HEK293 (cell line): Measurements from ENCODE around the gene OR6K3.

ENCODE experiments used
- CTCF ChIA-PET: fragments of 350-600 bp; formaldehyde crosslinking; extraction: SDS; loops from one replicate; lab custom pipeline; 2021; ENCODE audit warnings: antibody characterized with exemption; lab: Yijun Ruan, JAX
- POLR2A ChIA-PET: fragments of 300-600 bp; formaldehyde crosslinking; extraction: SDS; loops from one replicate; lab custom pipeline; 2020; ENCODE audit warnings: antibody characterized with exemption, inconsistent platforms; lab: Yijun Ruan, JAX
- H3K27ac ChIP-seq: fragments of 200-500 bp; sonication (Bioruptor generic); 2 replicates; pipeline ENCODE4 v1.5.1; 2014; ENCODE audit warnings: low read depth, low read length, control low read depth, inconsistent platforms; ENCODE audit errors: extremely low read depth
- H3K36me3 ChIP-seq, 2 experiments: fragments of 200-500 bp in 1 of 2; sonication (Bioruptor generic) in 1 of 2; 1 replicate in 1 of 2; 2 replicates in 1 of 2; pipeline ENCODE4 v1.5.1; 2014 to 2017; ENCODE audit warnings: inconsistent platforms in 2 of 2, low read length in 2 of 2; ENCODE audit not compliant: control insufficient read depth in 2 of 2, insufficient read depth in 1 of 2
- H3K4me1 ChIP-seq: fragments of 200-500 bp; sonication (Bioruptor generic); 2 replicates; pipeline ENCODE4 v1.5.1; 2014; ENCODE audit warnings: mild to moderate bottlenecking, low read length, inconsistent platforms; ENCODE audit not compliant: control insufficient read depth, insufficient read depth
- H3K4me3 ChIP-seq: 2 replicates; pipeline ENCODE4 v1.5.1; 2011; ENCODE audit warnings: low read depth, mild to moderate bottlenecking, control low read depth, low read length, moderate library complexity
- H3K9me3 ChIP-seq: fragments of 200-500 bp; sonication (Bioruptor generic); 2 replicates; pipeline ENCODE4 v1.5.1; 2014; ENCODE audit warnings: low read depth, low read length, inconsistent platforms; ENCODE audit not compliant: control insufficient read depth, insufficient read depth
- AEBP2 ChIP-seq: fragments of 450-650 bp; formaldehyde crosslinking; IDR thresholded peaks from 2 replicates; pipeline ENCODE4 v1.5.1; 2016; ENCODE audit warnings: missing biosample characterization, missing genetic modification characterization, borderline replicate concordance
- HOXC10 ChIP-seq: sonication (generic); formaldehyde crosslinking; IDR thresholded peaks from 2 replicates; pipeline ENCODE4 v1.8.1; 2023; ENCODE audit warnings: mild to moderate bottlenecking, missing genetic modification reagents
- KLF1 ChIP-seq: fragments of 450-650 bp; formaldehyde crosslinking; IDR thresholded peaks from 2 replicates; pipeline ENCODE4 v1.5.1; 2016; ENCODE audit warnings: missing biosample characterization, missing genetic modification characterization
- KLF17 ChIP-seq: fragments of 450-650 bp; formaldehyde crosslinking; IDR thresholded peaks from 2 replicates; pipeline ENCODE4 v1.5.1; 2016; ENCODE audit warnings: missing biosample characterization, missing genetic modification characterization
- PATZ1 ChIP-seq: fragments of 450-650 bp; formaldehyde crosslinking; IDR thresholded peaks from 2 replicates; pipeline ENCODE4 v1.5.1; 2016; ENCODE audit warnings: missing biosample characterization, missing genetic modification characterization
- REST ChIP-seq: fragments of 450-650 bp; formaldehyde crosslinking; IDR thresholded peaks from 2 replicates; pipeline ENCODE4 v1.5.1; 2016; ENCODE audit warnings: missing biosample characterization, missing genetic modification characterization
- SP2 ChIP-seq: fragments of 450-650 bp; formaldehyde crosslinking; IDR thresholded peaks from 2 replicates; pipeline ENCODE4 v1.5.1; 2016; ENCODE audit warnings: missing biosample characterization, missing genetic modification characterization
- WT1 ChIP-seq: fragments of 450-650 bp; formaldehyde crosslinking; IDR thresholded peaks from 2 replicates; pipeline ENCODE4 v1.5.1; 2016; ENCODE audit warnings: missing biosample characterization, missing genetic modification characterization
- ZBTB20 ChIP-seq: fragments of 450-650 bp; formaldehyde crosslinking; IDR thresholded peaks from 2 replicates; pipeline ENCODE4 v1.5.1; 2016; ENCODE audit warnings: missing biosample characterization, missing genetic modification characterization
- ZBTB6 ChIP-seq: fragments of 450-650 bp; formaldehyde crosslinking; IDR thresholded peaks from 2 replicates; pipeline ENCODE4 v1.5.1; 2017; ENCODE audit warnings: missing biosample characterization, missing genetic modification characterization
- ZNF2 ChIP-seq: fragments of 450-650 bp; formaldehyde crosslinking; IDR thresholded peaks from 2 replicates; pipeline ENCODE4 v1.5.1; 2016; ENCODE audit warnings: missing biosample characterization, missing genetic modification characterization
- ZNF223 ChIP-seq: fragments of 450-650 bp; formaldehyde crosslinking; IDR thresholded peaks from 2 replicates; pipeline ENCODE4 v1.5.1; 2016; ENCODE audit warnings: missing biosample characterization, missing genetic modification characterization
- ZNF280D ChIP-seq: fragments of 450-650 bp; formaldehyde crosslinking; IDR thresholded peaks from 2 replicates; pipeline ENCODE4 v1.5.1; 2016; ENCODE audit warnings: missing biosample characterization, missing genetic modification characterization
- ZNF501 ChIP-seq: fragments of 450-650 bp; formaldehyde crosslinking; IDR thresholded peaks from 2 replicates; pipeline ENCODE4 v1.5.1; 2016; ENCODE audit warnings: missing biosample characterization, missing genetic modification characterization
- ZNF514 ChIP-seq: fragments of 450-650 bp; formaldehyde crosslinking; IDR thresholded peaks from 2 replicates; pipeline ENCODE4 v1.5.1; 2016; ENCODE audit warnings: missing biosample characterization, missing genetic modification characterization
- ZNF571 ChIP-seq: fragments of 450-650 bp; formaldehyde crosslinking; IDR thresholded peaks from 2 replicates; pipeline ENCODE4 v1.5.0; 2017; ENCODE audit warnings: missing biosample characterization, missing genetic modification characterization
- ZNF629 ChIP-seq: fragments of 450-650 bp; formaldehyde crosslinking; IDR thresholded peaks from 2 replicates; pipeline ENCODE4 v1.5.1; 2017; ENCODE audit warnings: missing biosample characterization, missing genetic modification characterization
- ZNF660 ChIP-seq: fragments of 450-650 bp; IDR thresholded peaks from 2 replicates; pipeline ENCODE4 v1.5.1; 2018; ENCODE audit warnings: missing biosample characterization, mild to moderate bottlenecking, missing genetic modification characterization
- ZNF664 ChIP-seq: fragments of 450-650 bp; formaldehyde crosslinking; IDR thresholded peaks from 2 replicates; pipeline ENCODE4 v1.5.1; 2016; ENCODE audit warnings: missing biosample characterization, missing genetic modification characterization
- ZNF670 ChIP-seq: fragments of 450-650 bp; formaldehyde crosslinking; IDR thresholded peaks from 2 replicates; pipeline ENCODE4 v1.5.1; 2016; ENCODE audit warnings: missing biosample characterization, missing genetic modification characterization, low read depth

OR6K3 gene

GRCh38 chr1:158675563-158676323 lies 44.8 kb downstream of the OR6K3 start:
- no peaks in the 10 kb centered on the region for H3K4me1 ChIP-seq
- ChIA-PET CTCF (no interaction called here), POLR2A (no interaction called here)
- H3K9me3 ChIP-seq = no peaks in the 10 kb centered on the region
- TF ChIP-seq PATZ1 (no peak), ZNF223 (no peak), ZBTB6 (tag by site-specific recombination) (no peak), ZNF629 (tag by site-specific recombination) (no peak), ZNF280D (tag by site-specific recombination) (no peak), ZNF571 (tag by site-specific recombination) (no peak), ZNF670 (tag by site-specific recombination) (no peak), KLF17 (tag by site-specific recombination) (no peak), ZNF501 (tag by site-specific recombination) (no peak), AEBP2 (tag by site-specific recombination) (no peak), ZNF664 (tag by site-specific recombination) (no peak), ZNF2 (no peak), ZBTB20 (tag by site-specific recombination) (no peak), HOXC10 (no peak), REST (tag by site-specific recombination) (no peak), ZNF660 (tag by site-specific recombination) (no peak), KLF1 (tag by site-specific recombination) (no peak), WT1 (tag by site-specific recombination) (no peak), SP2 (no peak), ZNF514 (tag by site-specific recombination) (no peak)
- H3K4me3 ChIP-seq = no peak overlapping the region
- H3K27ac ChIP-seq = no peak overlapping the region
- H3K36me3 ChIP-seq = no peaks in the 10 kb centered on the region
